ENCODE measurements around the gene OR9Q2.
"Not testable (repeated sequence)": the region's sequence is repeated elsewhere in the genome, so short reads cannot be mapped to it uniquely, and the experiment has no call there.

Gene OR9Q2

DNA sequence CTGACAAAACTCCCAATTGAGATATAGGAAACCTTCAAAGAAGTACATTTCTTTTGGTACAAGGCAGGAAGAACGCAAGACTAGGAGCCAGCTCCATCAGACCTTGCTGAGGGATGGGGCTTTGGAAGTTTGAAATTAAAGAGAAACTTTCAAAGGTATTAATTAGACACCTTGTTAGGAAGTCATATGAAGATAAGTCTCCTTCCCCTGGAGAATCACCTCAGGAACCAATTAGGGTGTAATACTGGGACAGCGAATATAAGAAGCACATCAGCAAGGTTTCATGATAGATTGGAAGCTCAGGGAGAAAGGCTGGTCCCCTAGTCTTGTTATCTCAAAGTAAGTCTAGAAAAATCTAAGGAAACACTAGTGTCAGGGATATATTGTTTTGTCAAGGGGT is at the start of gene OR9Q2:
Gene OR9Q2, plus strand, starts transcription at position 301 of the 400 bp plus-strand sequence. CDS start 1,421 bp downstream, outside the sequence.
- no peak for DNase-seq (ENCODE audit: low read depth in 2 of 2)

- no peak for DNase-seq (ENCODE audit: low read depth in 2 of 2)
These were observed 46.1 kb upstream of the OR9Q2 start for GRCh38 chr11:58142761-58143160.

GRCh38 chr11:58152781-58153180 is 36.1 kb upstream of the OR9Q2 start:
- no peak for DNase-seq (ENCODE audit: low read depth in 2 of 2)

GRCh38 chr11:58164389-58164788 is 24.5 kb upstream of the OR9Q2 start:
- DNase-seq (ENCODE audit: low read depth in 2 of 2), result no peak

DNA sequence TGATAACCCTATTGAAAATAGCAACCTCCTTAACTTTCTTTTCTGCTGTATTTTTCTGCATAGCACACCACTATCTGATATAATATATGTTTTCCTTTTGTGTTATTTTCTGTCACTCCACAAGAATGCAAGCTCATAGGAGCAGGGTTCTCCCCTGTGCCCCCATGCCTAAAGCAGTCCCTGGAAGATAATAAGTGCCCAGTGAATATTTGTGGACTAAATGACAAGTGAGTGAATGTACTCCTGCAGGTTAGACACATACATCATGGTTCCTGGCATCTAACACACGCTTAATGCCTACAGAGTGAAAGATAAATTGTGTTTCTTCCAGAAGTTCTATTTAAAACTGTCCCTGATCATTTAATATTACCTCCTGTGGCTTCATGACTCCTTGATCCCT is 23.9 kb upstream of the OR9Q2 start:
- no peak for DNase-seq (ENCODE audit: low read depth in 2 of 2)

DNA sequence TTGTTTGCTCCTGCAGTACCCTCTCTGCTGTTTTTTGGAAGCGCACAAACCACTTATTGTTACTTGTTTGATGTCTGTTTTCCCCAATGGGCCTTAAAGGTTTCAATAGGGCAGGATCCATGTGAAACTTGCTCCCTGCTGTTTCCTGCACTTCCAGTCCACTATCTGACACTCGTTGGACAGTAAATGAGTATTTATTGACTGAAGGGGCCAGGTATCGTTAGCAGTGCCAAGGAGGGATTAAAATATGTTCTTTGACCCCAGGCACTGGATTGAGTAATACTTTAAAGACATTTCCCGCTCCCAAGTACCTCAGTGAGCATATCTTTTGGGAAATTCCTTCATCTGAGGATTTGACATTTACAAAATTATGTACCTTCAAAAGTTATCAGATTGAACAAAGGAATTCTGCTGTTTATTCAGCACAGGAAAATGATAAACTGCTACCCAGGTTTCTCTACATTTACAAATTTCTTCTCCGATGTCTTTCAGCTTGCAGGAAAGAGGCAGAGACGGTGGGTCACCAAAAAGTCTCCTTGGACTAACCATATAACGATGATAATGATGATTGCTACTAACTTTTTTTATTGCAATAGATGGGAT is 23.3 kb upstream of the OR9Q2 start:
- no peak for DNase-seq (ENCODE audit: low read depth in 2 of 2)

DNA sequence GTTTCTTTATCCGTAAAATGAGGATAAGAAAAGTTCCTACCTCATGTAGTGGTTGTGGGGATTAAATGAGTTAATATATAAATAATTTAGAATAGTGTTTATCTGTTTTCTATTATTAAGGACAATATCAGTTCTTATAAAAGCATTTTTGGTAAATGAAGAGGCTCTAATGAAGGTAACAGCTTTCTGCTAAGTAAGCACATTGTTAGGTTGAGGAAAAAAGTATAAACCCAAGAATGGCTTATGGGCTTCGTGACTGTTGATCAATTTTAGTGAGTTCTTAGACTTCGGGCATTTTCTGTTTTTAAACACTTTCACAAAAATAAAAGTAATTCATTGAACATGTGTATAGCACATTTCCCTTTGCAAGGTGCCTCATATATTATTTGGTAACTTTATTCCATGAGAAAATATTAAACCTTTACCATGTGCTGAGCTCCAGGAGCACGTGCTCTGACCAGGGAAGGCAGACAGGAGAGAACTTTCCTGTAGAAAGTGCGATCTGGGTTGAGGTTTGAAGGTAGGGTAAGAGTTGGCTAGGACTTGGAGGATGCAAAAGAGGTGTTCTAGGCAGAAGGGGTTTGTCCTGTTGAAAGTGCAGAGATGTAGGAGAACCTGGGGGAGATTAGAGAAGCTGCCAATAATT is 11.3 kb upstream of the OR9Q2 start:
- no peak for DNase-seq (ENCODE audit: low read depth in 2 of 2)

DNA sequence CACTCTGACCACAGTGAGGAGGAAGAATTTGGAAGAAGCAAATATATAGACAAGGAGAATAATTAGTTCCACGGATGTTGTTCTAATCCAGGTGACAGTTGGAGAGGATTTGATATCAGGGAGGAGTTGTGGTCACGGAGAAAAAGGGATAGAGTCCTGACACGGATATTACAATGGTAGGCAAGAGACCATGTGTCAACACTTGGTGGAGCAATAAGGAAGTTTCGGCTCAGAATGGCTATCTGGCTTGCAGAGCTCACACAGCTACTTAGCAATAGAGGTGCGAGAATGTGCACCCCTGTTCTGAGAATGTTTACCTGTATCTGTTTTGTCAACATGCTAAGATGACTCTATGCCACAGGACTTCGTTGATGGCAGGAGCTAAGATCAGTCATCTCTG is 10.4 kb upstream of the OR9Q2 start:
- no peak for DNase-seq (ENCODE audit: low read depth in 2 of 2)

DNA sequence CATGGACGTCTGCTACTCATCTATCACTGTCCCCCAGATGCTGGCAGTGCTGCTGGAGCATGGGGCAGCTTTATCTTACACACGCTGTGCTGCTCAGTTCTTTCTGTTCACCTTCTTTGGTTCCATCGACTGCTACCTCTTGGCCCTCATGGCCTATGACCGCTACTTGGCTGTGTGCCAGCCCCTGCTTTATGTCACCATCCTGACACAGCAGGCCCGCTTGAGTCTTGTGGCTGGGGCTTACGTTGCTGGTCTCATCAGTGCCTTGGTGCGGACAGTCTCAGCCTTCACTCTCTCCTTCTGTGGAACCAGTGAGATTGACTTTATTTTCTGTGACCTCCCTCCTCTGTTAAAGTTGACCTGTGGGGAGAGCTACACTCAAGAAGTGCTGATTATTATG is 9.2 kb upstream of the OR9Q2 start:
- no peak for DNase-seq (ENCODE audit: low read depth in 2 of 2)

- no peak for DNase-seq (ENCODE audit: low read depth in 2 of 2)
These were observed 1.9 kb upstream of the OR9Q2 start for GRCh38 chr11:58186938-58187337.

- no peak for DNase-seq (ENCODE audit: low read depth in 2 of 2)
These were observed 3.4 kb downstream of the OR9Q2 start for GRCh38 chr11:58192229-58192628.

GRCh38 chr11:58193391-58193790 is 4.5 kb downstream of the OR9Q2 start:
- DNase-seq (ENCODE audit: low read depth in 2 of 2), result no peak

- no peak for DNase-seq (ENCODE audit: low read depth in 2 of 2)
These were observed 7.1 kb downstream of the OR9Q2 start for GRCh38 chr11:58195939-58196338.

DNA sequence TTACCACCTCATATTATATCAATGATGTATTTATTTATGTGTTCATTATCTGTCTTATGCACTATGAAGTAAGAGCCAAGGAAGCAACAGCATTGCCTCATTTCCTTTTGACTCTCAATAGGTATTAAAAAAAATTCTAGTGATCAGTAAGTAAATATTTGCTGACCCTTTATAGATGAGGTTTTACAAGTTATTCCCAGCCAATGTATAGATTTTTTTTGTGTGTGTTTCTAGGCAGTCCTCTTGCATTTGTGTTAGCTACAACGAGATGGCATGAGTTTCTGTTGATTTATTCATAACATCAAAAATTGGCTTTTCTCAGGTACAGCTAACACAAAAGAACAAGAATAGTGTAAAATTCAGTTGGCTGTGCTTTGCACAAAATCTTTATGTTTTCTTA is 10.4 kb downstream of the OR9Q2 start:
- no peak for DNase-seq (ENCODE audit: low read depth in 2 of 2)

DNA sequence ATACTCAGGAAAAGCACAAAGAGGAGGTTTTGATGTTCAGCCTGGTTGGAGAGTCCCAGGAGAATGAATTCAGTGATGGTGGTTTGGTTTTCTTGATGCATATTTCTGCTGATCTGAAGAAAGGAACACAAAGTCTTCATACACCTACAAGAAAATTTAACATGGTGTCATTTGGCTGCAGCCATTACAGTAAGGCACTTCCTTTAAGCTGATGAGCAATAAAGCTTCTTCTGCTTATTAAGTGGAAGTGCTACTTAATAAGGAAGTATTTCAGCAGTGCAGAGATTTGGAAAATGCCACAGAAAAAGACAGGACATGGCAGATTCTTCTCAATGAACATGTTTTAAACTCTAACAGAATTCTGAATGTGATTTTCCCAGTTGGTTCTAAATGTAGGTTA is 15.2 kb downstream of the OR9Q2 start, which contains the start of gene OR1S2:
Gene OR1S2, minus strand, starts transcription at position 101 of the 400 bp plus-strand sequence. Its CDS starts 0 bp downstream, at position 101.
- no peak for DNase-seq (ENCODE audit: low read depth in 2 of 2)

DNA sequence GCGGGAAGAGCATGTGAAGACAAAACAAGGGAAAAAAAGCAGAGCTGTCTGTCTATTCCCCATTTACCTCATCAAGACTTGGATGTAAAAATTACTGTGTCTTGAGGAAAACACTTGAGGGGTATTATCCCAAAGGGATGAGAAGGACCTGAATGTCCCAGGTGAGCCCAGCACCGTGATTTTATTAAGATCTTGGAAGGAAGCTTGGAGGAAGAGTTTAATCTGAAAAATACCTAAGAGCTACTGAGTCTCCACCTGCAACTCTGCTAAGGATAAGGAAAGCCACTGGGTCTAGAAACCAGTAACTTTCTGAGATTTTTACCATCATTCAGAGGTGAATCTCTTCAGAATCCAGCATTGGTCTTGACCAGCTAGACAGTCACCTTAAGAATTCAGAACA is 23.6 kb downstream of the OR9Q2 start, which contains the start of gene OR1S1:
Gene OR1S1, plus strand, starts transcription at position 301 of the 400 bp plus-strand sequence.
- not testable (repeated sequence) for DNase-seq (ENCODE audit: low read depth in 2 of 2)

DNA sequence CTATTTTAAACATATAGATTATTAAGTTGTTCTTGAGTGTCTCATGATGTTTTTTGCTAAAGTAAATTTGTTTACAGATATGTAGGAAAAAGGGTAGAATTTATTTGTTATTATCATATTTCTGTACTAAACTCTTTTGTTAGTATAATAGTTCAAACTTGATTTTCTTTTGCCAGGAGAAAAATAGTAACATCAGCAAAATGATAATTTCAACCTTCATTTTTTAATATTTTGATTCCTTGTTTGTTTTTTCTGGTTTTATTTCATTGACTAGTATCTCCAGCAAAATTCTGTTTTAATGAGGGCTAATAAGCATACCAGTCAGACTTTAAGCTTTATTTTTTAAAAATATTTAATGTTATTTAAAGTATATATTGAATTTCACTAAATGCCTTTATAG is 27.6 kb downstream of the OR9Q2 start:
- no peak for DNase-seq (ENCODE audit: low read depth in 2 of 2)

DNA sequence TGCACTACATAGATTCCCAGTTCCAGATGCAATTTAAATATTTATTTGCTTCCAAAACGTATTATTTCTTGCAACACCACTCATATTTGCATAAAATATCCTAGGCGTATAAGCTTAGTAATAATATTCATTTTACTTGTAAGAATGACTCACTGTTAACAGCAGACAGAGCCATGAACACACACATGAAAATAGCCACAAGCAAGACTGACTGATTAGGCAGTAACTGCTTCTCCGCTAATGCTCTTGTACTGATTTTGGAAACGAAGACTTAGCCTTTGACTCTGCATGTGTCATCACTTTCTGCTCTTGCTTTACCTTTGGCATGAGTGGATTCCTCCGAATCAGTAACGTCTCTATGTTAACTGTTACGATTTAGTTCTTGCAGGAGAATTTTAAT is 33.9 kb downstream of the OR9Q2 start:
- no peak for DNase-seq (ENCODE audit: low read depth in 2 of 2)

DNA sequence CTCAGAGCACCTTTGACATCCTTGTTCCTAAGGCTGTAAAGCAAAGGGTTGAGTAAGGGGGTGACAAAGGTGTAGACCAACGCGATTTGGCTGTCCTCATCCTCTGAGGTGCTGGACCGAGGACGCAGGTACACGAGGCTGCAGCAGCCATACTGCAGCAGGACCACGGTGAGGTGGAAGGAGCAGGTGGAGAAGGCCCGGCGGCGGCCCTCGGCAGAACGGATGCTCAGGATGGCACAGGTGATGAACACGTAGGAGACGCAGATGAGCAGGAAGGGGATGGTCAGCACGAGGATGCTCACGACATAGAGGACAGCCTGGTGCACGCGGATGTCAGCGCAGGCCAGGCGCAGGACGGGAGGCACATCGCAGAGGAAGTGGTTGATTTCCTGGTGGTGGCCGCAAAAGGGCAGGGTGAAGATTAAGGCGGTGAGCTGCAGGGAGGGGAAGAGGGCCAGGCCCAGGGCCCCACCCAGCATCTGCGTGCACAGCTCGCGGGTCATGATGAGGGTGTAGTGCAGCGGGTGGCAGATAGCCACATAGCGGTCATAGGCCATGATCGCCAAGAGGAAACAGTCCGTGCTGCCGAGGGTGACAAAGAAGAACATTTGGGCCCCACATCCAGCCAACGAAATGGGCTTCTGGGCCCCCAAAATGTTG is 39.2 kb downstream of the OR9Q2 start:
- no peak for DNase-seq (ENCODE audit: low read depth in 2 of 2)
